ENCODE data around the gene SASH1.

- no peak for TF ChIP-seq BHLHE40 (IDR thresholded peaks at IDR 0.05; ENCODE audit: borderline replicate concordance)
- no peak for TF ChIP-seq CTBP1 (IDR thresholded peaks at IDR 0.05; ENCODE audit: borderline replicate concordance)
- TF ChIP-seq NFRKB (IDR thresholded peaks at IDR 0.05): no peak
Observed at GRCh38 chr6:148516617-148517016, 174.0 kb downstream of the SASH1 start.
